ENCODE results near the gene HSPD1.

The HSPD1 gene

GRCh38 chr2:197499594-197500502 is at the start of gene HSPD1, which contains the start of gene HSPE1:
Gene HSPD1, minus strand, starts transcription at chr2:197499840. Its CDS starts 992 bp downstream, at chr2:197498848.
Gene HSPE1, plus strand, starts transcription at chr2:197500379. Its CDS starts 58 bp downstream, at chr2:197500437.
- peak; percentile 100 for DNase-seq

GRCh38 chr2:197548582-197548981 is 48.9 kb upstream of the HSPD1 start:
- no peak for DNase-seq

GRCh38 chr2:197547163-197547900 is 47.7 kb upstream of the HSPD1 start:
- DNase-seq = no peak

GRCh38 chr2:197543206-197543605 is 43.6 kb upstream of the HSPD1 start:
- DNase-seq = no peak

- no peak for DNase-seq
These were observed 40.1 kb upstream of the HSPD1 start for GRCh38 chr2:197539734-197540133.

- DNase-seq = peak; percentile 20
These were observed 38.8 kb upstream of the HSPD1 start for GRCh38 chr2:197538412-197538811.

- DNase-seq = no peak
These were observed 17.5 kb upstream of the HSPD1 start for GRCh38 chr2:197517150-197517549.

- DNase-seq = no peak
These were observed 16.7 kb upstream of the HSPD1 start for GRCh38 chr2:197516393-197516761.

- peak; percentile 93 for DNase-seq
These were observed 16.2 kb upstream of the HSPD1 start, which contains the start of gene MOB4 for GRCh38 chr2:197515739-197516392. Gene MOB4, plus strand, starts transcription at chr2:197516066. Its CDS starts 21 bp downstream, at chr2:197516087.

GRCh38 chr2:197515315-197515738 is 15.7 kb upstream of the HSPD1 start:
- no peak for DNase-seq

- no peak for DNase-seq
These were observed 15.1 kb upstream of the HSPD1 start for GRCh38 chr2:197514754-197515153.

- no peak for DNase-seq
These were observed 14.3 kb upstream of the HSPD1 start for GRCh38 chr2:197513915-197514314.

- no peak for DNase-seq
These were observed 7.0 kb upstream of the HSPD1 start for GRCh38 chr2:197506658-197507057.

- DNase-seq = no peak
These were observed 4.9 kb upstream of the HSPD1 start for GRCh38 chr2:197504512-197504911.

- no peak for DNase-seq
These were observed 4.4 kb upstream of the HSPD1 start for GRCh38 chr2:197504000-197504399.

GRCh38 chr2:197502685-197503084 is 3.0 kb upstream of the HSPD1 start:
- DNase-seq = no peak

- DNase-seq = no peak
These were observed 2.6 kb upstream of the HSPD1 start for GRCh38 chr2:197502201-197502600.

GRCh38 chr2:197500503-197501131 is 977 bp upstream of the HSPD1 start:
- DNase-seq = no peak

- DNase-seq = peak; percentile 19
These were observed 575 bp downstream of the HSPD1 start for GRCh38 chr2:197498937-197499593.

- peak; percentile 25 for DNase-seq
These were observed 1.3 kb downstream of the HSPD1 start for GRCh38 chr2:197498235-197498936.

GRCh38 chr2:197497326-197497725 is 2.3 kb downstream of the HSPD1 start:
- DNase-seq = no peak
